Middle frontal gyrus (tissue), 1 donor: ENCODE data around the gene ABHD6.
"Not testable (repeated sequence)": the region's sequence is repeated elsewhere in the genome, so short reads cannot be mapped to it uniquely, and the experiment has no call there.

Source experiments
- DNase-seq: peaks from one replicate; pipeline ENCODE4 v3.0.0-alpha.2; 2015; ENCODE audit warnings: low spot score; ENCODE audit errors: extremely low spot score

The ABHD6 gene

DNA sequence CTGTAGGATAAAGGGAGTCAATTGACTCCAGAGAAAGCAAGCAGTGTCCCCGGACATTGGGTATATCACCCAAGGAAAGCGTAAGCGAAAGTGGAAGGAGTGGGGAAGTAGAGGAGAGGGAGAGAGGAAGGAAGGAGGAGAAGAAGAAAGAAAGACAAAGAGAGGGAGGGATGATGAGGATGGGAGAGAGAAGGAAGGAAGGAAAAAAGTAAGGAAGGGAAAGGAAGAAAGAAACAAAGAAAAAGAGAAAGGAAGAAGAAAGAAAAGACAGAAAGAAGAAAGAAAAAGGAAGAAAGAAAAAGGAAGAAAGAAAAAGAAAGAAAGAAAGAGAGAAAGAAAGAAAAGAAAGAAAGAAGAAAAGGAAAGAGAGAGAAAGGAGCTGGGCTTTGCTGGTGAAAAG is 27.7 kb upstream of the ABHD6 start:
- no peak for DNase-seq

DNA sequence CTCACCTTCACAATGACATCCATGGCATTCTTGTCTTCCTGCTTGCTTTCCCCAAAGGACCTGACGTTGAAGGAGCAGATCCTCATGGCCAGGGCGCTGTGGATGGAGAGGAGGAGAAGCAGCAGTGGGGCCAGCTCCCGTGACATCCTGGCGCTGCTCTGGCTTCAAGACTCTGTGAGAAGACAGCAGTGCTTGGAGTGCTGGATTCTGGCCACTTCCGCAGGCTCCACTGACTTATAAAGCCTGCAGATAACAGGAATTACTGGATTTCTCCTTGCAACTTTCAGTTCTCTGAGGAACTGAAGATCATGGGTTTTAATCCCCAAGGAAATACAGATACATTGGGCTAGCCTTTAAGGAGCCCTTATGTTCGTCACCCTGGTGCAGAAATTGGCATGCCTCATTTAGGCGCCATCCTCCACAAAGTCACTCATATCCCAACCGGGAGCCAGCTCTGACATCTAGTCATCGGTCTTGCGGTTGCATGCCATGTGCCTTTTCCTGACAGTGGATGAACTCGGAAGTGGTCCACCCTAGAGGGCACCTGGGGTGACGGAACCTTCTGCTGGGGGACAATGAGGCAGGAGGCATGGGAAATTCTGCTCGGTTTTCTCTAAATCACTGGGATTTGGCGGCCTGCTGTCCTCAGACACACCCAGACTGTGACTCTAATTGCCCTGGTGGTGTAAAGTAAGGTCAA is 26.7 kb upstream of the ABHD6 start, which contains the start of gene DNASE1L3:
Gene DNASE1L3 (minus strand): TSS at position 212 of the 700 bp plus-strand sequence. CDS start 66 bp downstream, at position 146.
- DNase-seq = no peak

DNA sequence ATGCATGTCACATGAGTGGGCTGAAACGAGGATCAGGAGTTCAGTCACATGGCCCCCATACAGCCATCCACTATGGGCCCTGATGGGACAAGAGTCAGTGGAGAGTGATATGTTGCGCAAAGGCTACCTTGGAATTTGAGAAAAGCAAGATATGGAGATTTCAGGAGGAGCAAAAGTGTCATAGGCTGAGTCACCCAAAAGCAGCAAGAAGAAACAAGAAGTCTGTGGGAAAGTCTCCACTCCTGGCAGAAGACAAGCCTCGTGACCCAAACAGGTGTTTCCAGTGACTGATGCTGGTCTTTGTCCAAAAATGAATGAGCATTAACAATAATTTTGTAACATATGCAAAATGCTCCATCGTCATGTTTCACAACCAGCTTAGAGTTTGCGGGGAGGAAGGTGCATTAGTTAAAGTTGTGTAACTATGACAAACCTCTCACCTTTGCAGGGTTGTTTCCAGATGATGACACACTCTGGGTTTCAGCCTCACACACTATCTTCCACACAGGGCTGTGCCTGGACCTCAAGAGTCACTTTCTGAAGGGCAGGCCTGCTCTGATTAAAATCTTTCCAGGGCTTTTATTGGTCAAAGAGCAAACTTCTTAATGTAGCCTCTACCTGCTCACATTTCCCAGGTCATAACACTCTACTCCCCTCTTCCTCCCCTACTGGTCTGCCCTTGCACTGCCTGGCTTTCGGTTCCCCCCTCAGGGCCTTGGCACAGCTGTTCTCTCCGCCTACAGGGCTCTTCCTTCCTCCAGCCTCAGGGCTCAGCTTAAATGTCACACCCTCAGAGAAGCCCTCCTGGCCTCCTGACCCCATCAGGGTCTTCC is 22.9 kb upstream of the ABHD6 start:
- no peak for DNase-seq

DNA sequence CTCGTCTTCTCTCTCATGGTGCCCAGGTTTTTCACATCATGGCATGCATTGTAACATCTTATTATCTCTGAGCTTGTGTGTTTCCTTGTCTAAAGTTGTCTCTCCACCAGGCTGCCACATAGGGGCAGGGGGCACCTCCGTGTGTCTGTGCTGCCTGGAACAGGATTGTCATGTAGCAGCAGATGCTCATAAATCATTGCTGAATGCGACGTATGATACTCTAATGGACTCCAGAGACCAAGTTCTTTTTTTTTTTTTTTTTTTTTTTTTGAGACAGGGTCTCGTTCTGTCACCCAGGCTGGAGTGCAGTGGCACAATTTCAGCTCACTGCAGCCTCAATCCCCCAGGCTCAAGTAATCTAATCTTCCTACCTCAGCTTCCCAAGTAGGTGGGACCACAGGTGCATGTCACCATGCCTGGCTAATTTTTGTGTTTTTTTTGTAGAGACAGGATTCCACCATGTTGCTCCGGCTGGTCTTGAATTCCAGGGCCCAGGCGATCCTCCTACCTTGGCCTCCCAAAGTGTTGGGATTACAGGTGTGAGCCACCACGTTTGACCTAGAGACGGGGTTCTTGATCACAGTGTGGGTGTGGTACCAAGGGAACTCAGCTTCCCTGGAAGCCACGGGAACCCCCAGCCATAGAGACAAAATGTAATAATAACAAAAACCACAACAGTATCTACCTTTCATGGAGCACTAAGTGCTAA is 22.1 kb upstream of the ABHD6 start:
- DNase-seq = no peak

DNA sequence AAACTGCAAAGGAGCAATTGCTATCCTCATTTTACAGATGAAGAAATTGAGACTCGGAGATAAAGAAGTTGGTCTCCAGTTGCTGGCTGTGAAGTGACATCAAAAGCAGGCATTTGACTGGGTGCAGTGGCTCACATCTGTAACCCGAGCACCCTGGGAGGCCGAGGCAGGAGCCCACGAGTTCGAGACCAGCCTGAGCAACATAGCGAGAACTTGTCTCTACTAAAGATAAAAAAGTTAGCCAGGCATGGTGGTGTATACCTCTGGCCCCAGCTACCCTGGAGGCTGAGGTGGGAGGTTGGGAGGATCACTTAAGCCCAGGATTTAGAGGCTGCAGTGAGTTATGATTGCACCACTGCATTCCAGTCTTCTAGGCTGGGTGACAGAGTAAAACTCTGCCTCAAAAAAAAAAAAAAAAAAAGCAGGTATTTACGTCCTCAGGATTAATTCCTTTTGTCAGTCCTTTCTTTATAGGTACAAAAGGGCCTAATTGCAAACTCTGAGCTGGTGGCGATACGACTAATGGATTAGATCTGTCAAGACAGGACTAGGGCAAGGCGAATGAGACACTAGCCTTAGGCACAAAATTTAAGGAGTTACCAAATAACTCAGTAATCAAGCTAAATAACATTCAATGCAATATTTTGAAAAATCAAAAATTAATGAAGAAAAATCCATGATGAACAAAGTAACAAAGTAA is 20.9 kb upstream of the ABHD6 start:
- no peak for DNase-seq

DNA sequence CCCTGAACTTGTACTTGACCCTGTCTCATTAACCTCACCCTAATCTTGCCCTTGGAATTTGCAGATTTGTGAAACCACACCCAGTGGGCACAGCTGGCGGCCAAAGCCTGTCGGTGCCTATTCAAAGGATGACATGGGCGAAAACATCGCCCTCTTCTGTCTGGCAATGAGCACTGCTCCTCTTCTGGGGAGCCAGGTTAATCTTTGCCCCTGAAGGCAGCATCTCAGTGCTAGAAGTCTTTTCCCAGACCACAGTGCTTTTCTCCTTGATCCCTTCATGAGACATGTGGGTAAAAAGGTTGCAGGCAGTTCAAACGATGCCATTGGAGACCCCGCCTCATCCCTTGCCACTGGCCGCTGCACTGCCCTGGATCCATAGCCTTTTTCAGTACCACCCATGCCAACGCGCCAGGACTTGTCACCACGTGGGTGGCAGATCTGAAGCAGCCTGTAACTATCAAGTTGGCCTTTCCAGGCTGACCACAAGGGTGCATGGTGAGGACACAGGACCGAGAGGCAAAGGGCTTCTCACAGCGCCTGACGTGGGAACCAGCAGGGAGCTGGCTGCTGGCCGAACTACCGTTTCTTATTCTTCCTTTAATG is 20.3 kb upstream of the ABHD6 start:
- DNase-seq = peak; percentile 26

DNA sequence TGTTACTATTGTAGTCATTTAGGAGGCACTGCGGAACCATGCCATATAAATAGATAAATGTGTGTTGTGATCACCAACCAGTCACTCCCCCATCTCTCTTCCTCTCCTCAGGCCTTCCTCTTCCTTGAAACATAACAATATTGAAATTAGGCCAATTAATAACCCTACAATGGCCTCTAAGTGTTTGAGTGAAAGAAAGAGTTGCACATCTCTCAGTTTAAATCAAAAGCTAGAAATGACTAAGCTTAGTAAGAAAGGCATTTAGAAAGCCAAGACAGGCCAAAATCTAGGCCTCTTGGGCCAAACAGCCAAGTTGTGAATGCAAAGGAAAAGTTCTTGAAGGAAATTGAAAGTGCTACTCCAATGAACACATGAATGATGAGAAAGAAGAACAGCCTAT is 18.7 kb upstream of the ABHD6 start:
- DNase-seq = no peak

DNA sequence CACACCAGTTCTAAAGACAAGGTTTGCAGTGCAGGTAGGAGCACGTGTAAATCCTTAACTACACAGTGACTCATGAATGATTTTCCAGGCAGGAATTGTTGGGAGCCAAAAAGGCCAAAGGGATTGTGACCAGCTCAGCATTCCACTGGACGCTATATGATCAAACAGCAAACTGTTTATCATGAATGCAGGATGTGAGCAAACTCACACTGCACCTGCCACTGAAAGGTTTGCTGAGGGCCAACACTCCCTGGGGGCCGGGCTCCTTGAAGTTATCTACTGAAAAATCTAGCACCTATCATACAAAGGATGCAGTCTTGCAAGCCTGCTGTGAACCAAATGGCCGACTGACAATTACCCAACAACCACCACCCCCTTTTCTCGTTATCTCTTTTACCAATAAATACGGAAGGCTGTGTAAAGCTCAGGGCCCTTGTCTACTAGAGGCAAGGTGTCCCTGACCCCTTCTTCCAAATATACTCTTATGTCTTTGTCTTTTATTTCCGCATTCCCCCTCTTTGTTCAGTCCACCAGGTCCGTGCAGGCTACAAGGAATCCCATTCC is 15.3 kb upstream of the ABHD6 start:
- no peak for DNase-seq

DNA sequence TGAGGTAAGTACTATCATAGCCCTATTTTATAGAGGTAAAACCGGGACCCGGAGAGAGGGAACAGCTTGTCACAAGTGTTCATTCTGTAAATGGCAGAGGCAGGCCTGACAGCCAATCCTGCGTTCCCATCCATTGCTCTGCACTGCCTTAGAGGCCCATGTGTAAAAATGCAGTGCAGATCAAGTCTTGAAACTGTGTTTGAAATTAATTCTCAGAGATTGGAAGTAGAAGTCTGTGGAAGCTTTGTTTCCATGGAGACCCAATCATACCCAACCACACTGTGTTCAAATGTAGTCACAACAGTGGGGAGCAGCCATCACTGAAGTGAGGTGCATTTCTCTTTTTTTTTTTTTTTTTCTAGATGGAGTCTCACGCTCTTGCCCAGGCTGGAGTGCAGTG is 13.7 kb upstream of the ABHD6 start:
- no peak for DNase-seq

DNA sequence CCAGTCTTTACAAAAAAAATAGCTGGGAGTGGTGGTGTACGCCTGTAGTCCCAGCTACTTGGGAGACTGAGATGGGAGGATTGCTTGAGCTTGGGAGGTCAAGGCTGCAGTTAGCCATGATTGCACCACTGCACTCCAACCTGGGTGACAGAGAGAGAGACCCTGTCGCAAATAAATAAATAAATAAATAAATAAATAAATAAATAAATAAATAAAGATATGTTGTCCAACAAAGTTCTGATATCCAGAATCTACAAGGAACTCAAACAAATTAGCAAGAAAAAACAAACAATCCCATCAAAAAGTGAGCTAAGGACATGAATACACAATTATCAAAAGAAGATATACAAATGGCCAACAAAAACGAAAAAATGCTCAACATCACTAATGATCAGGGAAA is 9.7 kb upstream of the ABHD6 start:
- DNase-seq = not testable (repeated sequence)

DNA sequence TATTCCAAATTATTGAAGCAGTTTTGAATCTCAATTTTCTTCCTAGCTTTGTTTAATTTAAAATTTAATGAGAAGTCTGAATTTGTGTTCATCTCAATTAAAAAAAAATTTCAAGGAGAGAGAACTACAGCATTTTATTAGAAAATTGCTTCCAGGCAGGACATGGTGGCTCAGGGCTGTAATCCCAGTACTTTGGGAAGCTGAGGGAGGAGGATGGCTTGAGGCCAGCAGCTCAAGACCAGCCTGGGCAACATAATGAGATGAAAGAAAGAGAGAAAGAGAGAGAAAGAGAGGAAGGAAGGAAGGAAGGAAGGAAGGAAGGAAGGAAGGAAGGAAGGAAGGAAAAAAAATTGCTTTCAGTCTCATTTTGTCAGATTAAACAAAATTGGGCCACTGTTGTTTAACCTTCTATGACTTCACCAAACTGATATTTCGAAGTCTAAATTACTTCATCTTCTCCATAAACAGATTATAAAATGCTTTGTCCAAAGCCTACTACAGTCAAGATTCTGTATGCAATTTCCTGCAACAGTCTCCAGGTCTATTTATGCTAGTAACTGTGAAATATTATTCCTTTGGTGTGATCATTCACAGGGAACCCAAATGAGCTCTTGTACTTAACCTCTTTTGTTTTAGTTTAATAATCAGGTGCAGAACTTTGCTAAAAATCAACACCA is 6.6 kb upstream of the ABHD6 start:
- no peak for DNase-seq

DNA sequence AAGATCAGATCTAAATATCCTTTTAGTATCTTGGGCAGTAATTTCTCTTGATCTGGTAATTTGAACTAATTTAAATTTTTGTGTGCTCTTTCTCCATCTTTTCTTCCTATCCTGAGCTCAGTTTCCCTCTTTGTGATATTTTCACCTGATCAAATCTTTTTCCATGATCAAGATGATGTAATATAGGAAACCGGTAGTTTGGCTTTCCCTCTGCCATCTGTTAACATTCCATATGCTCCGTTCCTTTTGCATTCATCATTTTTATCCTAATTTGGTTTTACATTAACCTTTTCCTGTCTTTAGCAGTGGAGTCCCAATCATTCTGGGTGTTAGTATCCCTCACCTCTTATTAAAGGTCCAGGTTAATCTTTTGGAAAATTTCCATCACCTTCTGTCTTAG is 5.9 kb upstream of the ABHD6 start:
- no peak for DNase-seq

DNA sequence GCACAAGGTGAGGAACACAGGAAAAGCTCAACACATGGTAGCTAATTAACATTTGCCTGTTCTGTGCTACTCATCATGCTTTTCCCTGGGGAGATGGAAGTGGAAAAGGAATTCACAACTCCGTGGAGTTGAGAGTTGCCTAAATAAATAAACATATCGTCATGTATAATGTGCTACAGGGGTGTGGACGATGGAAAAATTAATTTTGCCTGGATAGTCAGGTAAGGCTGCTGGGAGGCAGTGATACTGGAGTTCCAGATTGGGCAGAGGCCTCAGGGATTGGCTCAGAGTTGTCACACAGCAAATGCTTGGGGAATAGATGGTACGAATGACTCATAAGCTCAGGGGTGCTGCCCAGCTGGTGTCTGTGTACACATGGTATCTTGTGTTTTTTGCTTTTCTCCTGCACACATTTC is 3.1 kb upstream of the ABHD6 start:
- DNase-seq = no peak

DNA sequence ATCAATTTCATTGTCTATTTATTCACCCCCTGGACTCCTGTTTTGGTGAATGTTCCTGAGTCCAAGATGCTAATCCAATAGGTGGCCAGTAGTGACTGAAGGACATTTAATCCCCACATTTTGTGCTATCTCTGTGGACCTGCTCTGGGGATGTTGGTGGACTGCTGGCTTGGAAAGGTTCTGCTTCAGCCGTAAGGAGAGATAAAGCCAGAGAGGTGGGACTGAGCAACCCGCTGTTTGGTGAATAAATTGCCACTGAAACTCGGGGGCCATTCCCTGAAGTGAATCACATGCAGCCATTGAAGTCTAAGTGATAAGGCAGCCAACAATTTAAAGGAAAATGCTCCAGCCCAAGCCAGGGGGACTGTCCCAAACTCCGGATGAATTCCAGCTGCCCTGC is 1.6 kb upstream of the ABHD6 start:
- no peak for DNase-seq

DNA sequence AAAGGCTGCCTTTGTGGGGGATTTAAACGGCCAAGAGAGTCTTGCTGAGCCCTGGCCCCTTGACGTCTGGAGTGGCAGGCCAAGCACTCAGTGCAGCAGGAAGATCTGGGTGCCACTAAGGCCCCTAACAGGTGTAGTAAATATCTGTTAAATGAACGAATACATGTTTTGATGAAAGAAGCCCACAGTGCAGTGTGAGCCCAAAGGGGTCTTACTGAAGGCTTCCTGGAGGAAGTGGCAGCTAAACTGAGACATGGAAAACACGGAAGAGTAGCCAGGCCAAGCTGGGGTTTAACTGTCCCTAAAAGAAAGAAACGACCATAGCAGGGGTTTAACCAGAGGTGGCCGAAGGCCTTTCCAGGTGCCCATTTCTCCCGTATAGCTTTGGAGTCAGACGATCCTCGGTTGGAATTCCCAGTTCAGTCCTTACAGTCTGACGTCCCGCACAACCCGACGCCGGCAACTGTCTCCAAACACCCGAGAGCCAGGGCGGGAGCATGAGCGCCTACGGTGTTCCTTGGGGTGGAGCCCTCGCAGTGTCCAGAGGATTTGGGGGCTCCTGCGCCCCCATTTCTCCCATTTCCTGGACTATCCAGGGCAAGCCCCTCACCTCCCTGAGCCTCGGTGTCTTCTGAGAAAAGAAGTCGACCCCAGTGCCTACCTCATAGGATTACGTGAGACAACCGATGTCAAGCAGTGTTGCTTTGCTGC is 910 bp upstream of the ABHD6 start:
- DNase-seq = no peak

DNA sequence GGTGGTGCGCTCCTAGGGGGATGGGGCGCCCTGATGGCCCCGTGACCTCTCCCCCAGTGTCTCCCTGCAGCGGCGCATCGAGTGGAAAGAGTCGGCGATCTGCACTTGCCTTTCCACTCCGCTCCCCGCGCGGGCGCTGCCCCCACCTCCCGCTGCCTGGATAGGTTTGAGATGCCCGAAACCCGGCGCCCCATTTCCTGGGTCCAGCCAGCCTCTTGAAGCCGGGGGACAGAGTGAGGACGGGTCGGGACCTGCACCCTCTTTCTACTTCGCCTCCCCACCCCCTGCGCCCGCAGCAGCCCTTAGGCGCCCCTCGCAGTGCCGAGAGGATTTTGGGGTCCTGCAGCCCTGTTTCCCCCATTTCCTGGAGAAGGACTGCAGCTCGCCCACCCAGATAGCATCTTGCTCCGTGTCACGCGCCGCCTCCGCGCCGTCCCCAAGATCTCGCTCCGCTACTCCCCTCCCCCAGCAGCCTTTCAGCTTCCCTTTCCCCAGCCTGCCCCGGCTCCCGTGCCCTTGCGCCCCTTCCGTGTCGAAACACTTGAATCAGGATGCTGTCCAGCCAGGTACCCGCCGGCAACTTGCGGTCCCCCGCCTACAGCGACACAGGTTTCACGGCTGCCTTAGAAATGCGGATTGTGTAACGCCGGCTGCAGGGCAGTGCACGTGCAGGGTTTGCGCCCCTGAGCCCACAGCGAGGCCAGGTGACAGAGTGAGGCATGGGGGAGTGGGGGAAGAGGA is 519 bp downstream of the ABHD6 start:
- no peak for DNase-seq

DNA sequence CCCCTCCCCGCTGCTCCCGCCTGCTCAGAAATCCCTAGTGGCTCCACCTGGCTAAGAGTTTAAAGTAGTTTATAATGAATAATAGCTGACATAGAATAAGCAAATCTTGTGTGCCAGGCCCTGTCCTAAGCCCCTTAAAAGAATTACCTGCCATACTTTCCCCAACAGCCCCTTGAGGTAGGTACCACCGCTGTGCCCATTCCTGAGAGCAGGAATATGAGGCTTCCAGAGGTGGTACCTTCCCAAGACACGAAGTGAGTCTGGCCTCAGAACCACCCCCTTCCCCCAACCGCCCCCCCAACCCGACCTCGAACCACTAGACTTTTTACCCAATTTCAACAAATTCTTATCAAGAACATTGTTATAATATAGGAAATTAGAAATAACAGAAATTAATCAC is 1.2 kb downstream of the ABHD6 start:
- no peak for DNase-seq

DNA sequence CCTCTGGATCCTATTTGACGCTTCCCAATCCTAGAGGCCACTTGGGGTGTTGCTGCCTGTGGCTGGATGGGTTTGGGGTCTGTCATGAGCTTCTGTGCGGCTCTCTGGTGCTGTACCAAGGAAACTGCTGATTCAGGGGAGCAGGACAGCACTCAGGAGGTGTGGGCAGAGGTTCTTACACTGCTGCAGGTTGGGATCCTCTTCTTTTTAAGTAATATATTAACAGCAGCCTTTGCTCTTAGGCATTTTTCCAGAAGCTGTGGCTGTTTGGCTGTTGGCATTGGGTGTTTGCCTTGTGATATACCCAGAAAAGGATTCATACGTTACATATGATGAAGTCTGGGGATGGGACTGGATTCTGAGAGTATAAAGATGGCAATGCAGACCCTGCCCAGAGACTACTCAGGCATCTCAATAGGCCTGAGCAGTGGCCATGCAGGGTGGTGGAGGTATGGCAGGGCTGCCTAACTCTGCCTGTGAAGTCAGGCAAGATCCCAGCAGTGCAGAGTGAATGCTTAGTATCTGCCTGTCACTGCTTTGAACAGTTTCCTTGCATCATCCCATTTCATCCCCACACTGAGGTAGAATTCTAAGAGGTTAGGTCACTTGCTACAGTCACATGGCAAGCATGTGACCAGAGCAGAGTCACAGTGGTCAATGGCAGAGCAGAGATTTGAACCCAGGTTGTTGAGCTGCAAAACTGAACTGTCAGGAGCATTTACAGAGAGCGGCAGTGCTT is 3.9 kb downstream of the ABHD6 start:
- no peak for DNase-seq
